CD4-positive, alpha-beta T cell (primary cell): Measurements from ENCODE around the gene SLC39A5. TPM values are rescaled to one million over a fixed set of nuclear protein-coding genes. Genes with fewer than 3 reads are reported as not detected.

ENCODE experiments used
- ATAC-seq: fragments of 200-7000 bp; cut with Tn5 transposase; one replicate; pipeline ENCODE4 v1.10.0; 2022; ENCODE audit warnings: mild to moderate bottlenecking; ENCODE audit not compliant: poor library complexity
- CTCF ChIA-PET: fragments of 350-600 bp; sonication (Branson Sonifier 250); formaldehyde crosslinking; loops from one replicate; lab custom pipeline; 2021; ENCODE audit warnings: antibody characterized with exemption, inconsistent platforms; lab: Charles Lee
- POLR2A ChIA-PET: fragments of 350-600 bp; sonication (Branson Sonifier 250); formaldehyde crosslinking; loops from one replicate; lab custom pipeline; 2021; ENCODE audit warnings: antibody characterized with exemption, inconsistent platforms; lab: Charles Lee
- DNase-seq, 14 experiments: peaks; one replicate each; pipeline ENCODE4 v3.0.0-alpha.2; 2013 to 2020; ENCODE audit warnings: mixed read lengths in 2 of 14
- H3K27ac ChIP-seq, 2 donors: one replicate each; pipeline versions ENCODE4 v1.5.1 to v1.7.0; 2013; ENCODE audit warnings: low read length in 2 of 2, low read depth in 1 of 2, mild to moderate bottlenecking in 1 of 2
- H3K27me3 ChIP-seq, 2 experiments: 1 replicate in 1 of 2; 2 replicates in 1 of 2; pipeline versions ENCODE4 v1.6.1 to v1.7.0; 2013; ENCODE audit warnings: low read length in 2 of 2, control low read depth in 1 of 2, mild to moderate bottlenecking in 1 of 2, moderate library complexity in 1 of 2; ENCODE audit not compliant: insufficient read depth in 2 of 2, control insufficient read depth in 1 of 2
- H3K36me3 ChIP-seq: one replicate; pipeline ENCODE4 v1.6.1; 2013; ENCODE audit warnings: low read length, control low read depth; ENCODE audit not compliant: insufficient read depth
- H3K4me1 ChIP-seq: one replicate; pipeline ENCODE4 v1.6.1; 2013; ENCODE audit warnings: low read length, control low read depth; ENCODE audit not compliant: insufficient read depth
- H3K4me3 ChIP-seq: one replicate; pipeline ENCODE4 v1.5.1; 2013; ENCODE audit warnings: mild to moderate bottlenecking, low read length, moderate library complexity
- H3K9me3 ChIP-seq, 2 experiments: 1 replicate in 1 of 2; 2 replicates in 1 of 2; pipeline versions ENCODE4 v1.6.1 to v1.7.0; 2013; ENCODE audit warnings: low read length in 2 of 2, mild to moderate bottlenecking in 2 of 2, control low read depth in 1 of 2, moderate library complexity in 1 of 2; ENCODE audit not compliant: control insufficient read depth in 1 of 2, insufficient read depth in 1 of 2
- H3K27ac Mint-ChIP-seq: one replicate; pipeline ENCODE4 v1.8.0; 2020; ENCODE audit warnings: mixed read lengths
- H3K27me3 Mint-ChIP-seq: one replicate; pipeline ENCODE4 v1.8.0; 2021; ENCODE audit warnings: mixed read lengths
- H3K36me3 Mint-ChIP-seq: one replicate; pipeline ENCODE4 v1.8.0; 2021; ENCODE audit warnings: low read depth, mixed read lengths
- H3K4me1 Mint-ChIP-seq: one replicate; pipeline ENCODE4 v1.8.0; 2021; ENCODE audit warnings: low read depth, mixed read lengths
- H3K4me3 Mint-ChIP-seq: one replicate; pipeline ENCODE4 v1.8.0; 2020; ENCODE audit warnings: mild to moderate bottlenecking, mixed read lengths
- H3K9me3 Mint-ChIP-seq: one replicate; pipeline ENCODE4 v1.8.0; 2020; ENCODE audit warnings: mixed read lengths
- CTCF ChIP-seq: fragments of 200-600 bp; IDR thresholded peaks from one replicate; pipeline ENCODE4 v1.8.0; 2022; ENCODE audit warnings: antibody characterized with exemption, mild to moderate bottlenecking
- intact Hi-C, 2 experiments: fragments of 100-400 bp; cut with DNase I in 1 of 2; cut with micrococcal nuclease in 1 of 2; formaldehyde crosslinking; loops; one replicate each; pipeline versions ENCODE4 v1.15.1 to v1.9.0; 2023 to 2025; cut with DNase I, micrococcal nuclease
- total RNA-seq, 174 experiments: library from RNA in 2 of 174; stranded (reverse) in 2 of 174; gene quantifications; one replicate each; pipeline ENCODE4 v1.2.3 and lab custom pipeline; 2021 to 2026

The SLC39A5 gene
- total RNA-seq, 2 experiments from 2014 or later = 0.33 TPM; not detected in 1

DNA sequence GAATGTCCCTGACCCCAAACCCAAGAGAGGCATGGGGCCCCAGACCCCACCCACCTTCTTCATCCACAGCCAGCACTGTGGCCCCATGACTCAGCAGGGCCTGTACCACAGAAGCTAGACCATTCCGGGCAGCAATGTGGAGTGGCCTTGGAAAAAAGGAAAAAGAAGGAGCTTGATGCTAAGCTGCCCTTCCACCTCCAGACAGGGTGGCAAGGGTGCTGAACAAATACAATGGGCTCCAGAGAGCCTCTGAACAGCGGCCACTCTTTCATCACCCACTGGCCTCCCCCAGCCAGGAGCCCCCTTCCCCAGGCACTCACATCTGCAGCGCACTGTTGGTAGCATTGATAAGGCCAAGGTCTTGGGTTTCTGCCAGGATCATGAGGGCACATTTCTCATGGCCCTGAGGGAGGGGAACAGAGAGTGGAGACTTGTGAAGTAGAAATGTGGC, 13.9 kb downstream of the SLC39A5 start:
- no peaks in the 10 kb centered on the region for H3K27me3 ChIP-seq
- no peak overlapping the region for H3K4me3 ChIP-seq
- ATAC-seq = no peak
- POLR2A ChIA-PET = no interaction called here
- Mint-ChIP-seq H3K4me3 (no peak overlapping the region), H3K27ac (no peak overlapping the region), H3K27me3 (no peaks in the 10 kb centered on the region), H3K36me3 (peaks cover 87% of the 10 kb centered on the region), H3K4me1 (no peaks in the 10 kb centered on the region), H3K9me3 (no peaks in the 10 kb centered on the region)
- intact Hi-C loops = no loop called here
- TF ChIP-seq CTCF = no peak
- no peaks in the 10 kb centered on the region for H3K9me3 ChIP-seq
- H3K27ac ChIP-seq = no peak overlapping the region
- no peaks in the 10 kb centered on the region for H3K4me1 ChIP-seq
- DNase-seq = no peak
- H3K36me3 ChIP-seq = peaks cover 78% of the 10 kb centered on the region
- CTCF ChIA-PET = no interaction called here

DNA sequence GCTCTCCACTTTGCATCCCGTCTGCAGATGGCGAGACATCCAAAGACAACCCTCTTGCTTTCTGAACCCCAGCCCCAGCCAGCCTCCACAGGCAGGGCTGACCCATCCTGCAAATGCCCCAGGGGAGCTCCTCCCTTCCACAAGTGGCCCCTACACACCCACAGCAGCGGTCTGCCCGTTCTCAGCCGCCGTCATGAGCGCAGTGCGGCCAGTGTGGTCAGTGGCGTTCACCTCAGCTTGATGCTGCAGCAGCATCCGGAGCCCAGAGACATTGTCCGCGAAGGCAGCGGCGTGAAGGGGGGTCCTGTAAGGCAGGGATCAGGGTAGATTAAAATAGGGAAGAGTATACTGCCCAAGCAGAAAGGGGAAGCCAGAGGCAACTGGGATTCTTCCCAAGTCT, 14.6 kb downstream of the SLC39A5 start:
- Histone ChIP-seq H3K36me3 (peaks cover 80% of the 10 kb centered on the region), H3K4me1 (no peaks in the 10 kb centered on the region), H3K9me3 (no peaks in the 10 kb centered on the region), H3K4me3 (no peak overlapping the region), H3K27ac (no peak overlapping the region), H3K27me3 (no peaks in the 10 kb centered on the region)
- ChIA-PET POLR2A (interaction anchor here (0.6 kb wide), 1 partner anchor 68 kb away, joined by 3 read pairs; no protein-coding TSS in a partner anchor), CTCF (no interaction called here)
- no peak overlapping the region for H3K27ac Mint-ChIP-seq
- peaks cover 89% of the 10 kb centered on the region for H3K36me3 Mint-ChIP-seq
- no peaks in the 10 kb centered on the region for H3K4me1 Mint-ChIP-seq
- no peaks in the 10 kb centered on the region for H3K9me3 Mint-ChIP-seq
- intact Hi-C loops = no loop called here
- ATAC-seq (no peak), DNase-seq (no peak)
- TF ChIP-seq CTCF = no peak
- no peak overlapping the region for H3K4me3 Mint-ChIP-seq
- no peaks in the 10 kb centered on the region for H3K27me3 Mint-ChIP-seq

DNA sequence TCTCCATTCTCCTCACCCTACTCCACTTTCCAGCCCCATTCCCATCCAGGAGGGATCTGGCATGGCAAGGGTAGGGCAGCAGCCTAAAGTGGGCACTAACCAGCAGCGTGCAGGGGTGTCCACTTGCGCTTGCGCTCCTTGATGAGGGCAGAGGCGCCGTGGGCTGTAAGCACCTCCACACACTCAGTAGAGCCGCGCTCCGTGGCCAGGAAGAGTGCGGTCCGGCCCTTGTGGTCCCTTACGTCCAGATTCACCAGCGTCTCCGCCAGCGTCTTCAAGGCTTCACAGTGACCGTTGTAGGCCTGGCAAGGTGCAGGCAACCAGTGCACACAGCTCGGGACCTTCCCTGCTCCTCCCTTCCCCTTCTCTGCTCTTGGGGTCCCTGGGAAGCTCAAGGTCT, 18.1 kb downstream of the SLC39A5 start:
- CTCF ChIA-PET = no interaction called here

More for the DNA sequence above, 18.1 kb downstream of the SLC39A5 start:
- Mint-ChIP-seq H3K27ac (no peak overlapping the region), H3K9me3 (no peaks in the 10 kb centered on the region), H3K4me3 (no peak overlapping the region), H3K27me3 (no peaks in the 10 kb centered on the region), H3K4me1 (no peaks in the 10 kb centered on the region), H3K36me3 (peaks cover 73% of the 10 kb centered on the region)
- no peak overlapping the region for H3K4me3 ChIP-seq
- ATAC-seq = no peak
- no peaks in the 10 kb centered on the region for H3K4me1 ChIP-seq
- intact Hi-C loops = no loop called here
- H3K9me3 ChIP-seq = no peaks in the 10 kb centered on the region
- POLR2A ChIA-PET = no interaction called here
- no peak overlapping the region for H3K27ac ChIP-seq
- DNase-seq = no peak
- H3K27me3 ChIP-seq = no peaks in the 10 kb centered on the region
- no peak for TF ChIP-seq CTCF
- H3K36me3 ChIP-seq = peaks cover 87% of the 10 kb centered on the region
